Prostate gland (tissue), 2 donors: ENCODE data around the gene APOM. TPM values are rescaled to one million over a fixed set of nuclear protein-coding genes. Genes with fewer than 3 reads are reported as not detected.

Experiments used
- DNase-seq: peaks from one replicate; pipeline ENCODE4 v3.0.0-alpha.2; 2019; ENCODE audit warnings: low spot score
- H3K27ac ChIP-seq, 2 donors: fragments of 200-600 bp; sonication (generic); 2 replicates each; pipeline ENCODE4 v1.5.1; 2017 to 2019
- H3K27me3 ChIP-seq: fragments of 200-600 bp; sonication (generic); replicated peaks from 2 replicates; pipeline ENCODE4 v1.5.1; 2019; ENCODE audit not compliant: insufficient read depth
- H3K36me3 ChIP-seq, 2 donors: fragments of 200-600 bp; sonication (generic); 1 replicate in 1 of 2; 2 replicates in 1 of 2; pipeline versions ENCODE4 v1.5.1 to v1.8.1; 2017 to 2019
- H3K4me1 ChIP-seq: fragments of 200-600 bp; sonication (generic); replicated peaks from 2 replicates; pipeline ENCODE4 v1.5.1; 2019
- H3K4me3 ChIP-seq, 2 donors: fragments of 200-600 bp; sonication (generic); 2 replicates each; pipeline ENCODE4 v1.5.1; 2017 to 2019
- H3K9me3 ChIP-seq: fragments of 200-600 bp; sonication (generic); 2 replicates; pipeline ENCODE4 v1.5.1; 2017
- POLR2A ChIP-seq: fragments of 450-650 bp; IDR thresholded peaks from one replicate; pipeline ENCODE4 v1.6.1; 2016; ENCODE audit warnings: antibody characterized with exemption, mild to moderate bottlenecking
- POLR2AphosphoS5 ChIP-seq: sonication (generic); formaldehyde crosslinking; IDR thresholded peaks from one replicate; pipeline ENCODE4 v1.6.1; 2017; ENCODE audit warnings: antibody characterized with exemption
- WGBS: methylation state at CpG from one replicate; pipeline ENCODE4 v1.1.5; 2018; 5-methylcytosine and 5-hydroxymethylcytosine counted together
- intact Hi-C: fragments of 100-400 bp; cut with DNase I; formaldehyde crosslinking; loops from one replicate; pipeline ENCODE4 v1.14.2; 2022
- total RNA-seq, 2 donors: library from RNA; depleted of rRNA; stranded (reverse); fragments of >200 nt; gene quantifications; one replicate each; pipeline ENCODE4 v1.1.0, GENCODE V29; 2016
- TF ChIP-seq, protein P1 (sequence below), 4 experiments: fragments of 200-600 bp in 2 of 4; fragments of 450-650 bp in 2 of 4; sonication (generic) in 2 of 4; IDR thresholded peaks; 1 replicate in 3 of 4; 2 replicates in 1 of 4; pipeline ENCODE4 v1.5.1; 2016 to 2019; ENCODE audit warnings: antibody characterized with exemption in 4 of 4, mild to moderate bottlenecking in 2 of 4, moderate library complexity in 2 of 4

APOM gene
- total RNA-seq, 2 donors from 2014 or later: 1.6 to 6.8 TPM

DNA sequence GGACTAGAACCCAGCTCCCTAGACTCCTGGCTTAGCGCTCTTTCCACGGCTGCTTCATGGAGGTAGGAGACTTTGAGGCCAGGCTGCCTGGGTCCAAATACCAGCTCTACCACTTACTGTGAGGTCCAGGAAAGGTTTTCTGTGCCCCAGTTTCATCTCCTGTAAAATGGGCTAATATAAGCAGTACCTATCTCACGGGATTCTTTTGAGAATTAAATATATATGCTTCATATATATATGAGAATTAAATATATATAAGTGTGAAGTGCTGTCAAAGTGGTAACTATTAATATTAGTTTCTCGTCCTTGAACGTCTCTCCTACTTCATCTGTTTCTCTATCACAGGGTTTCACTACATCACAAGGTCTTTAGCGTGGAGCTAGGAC is 35.4 kb downstream of the APOM start:
- Histone ChIP-seq H3K9me3 (no peaks in the 10 kb centered on the region), H3K4me3 (no peak overlapping the region), H3K36me3 (peaks cover 15 to 20% of the 10 kb centered on the region in 2 donors), H3K27ac (no peak overlapping the region), H3K4me1 (no peaks in the 10 kb centered on the region), H3K27me3 (no peaks in the 10 kb centered on the region)
- TF ChIP-seq, protein P1, sequence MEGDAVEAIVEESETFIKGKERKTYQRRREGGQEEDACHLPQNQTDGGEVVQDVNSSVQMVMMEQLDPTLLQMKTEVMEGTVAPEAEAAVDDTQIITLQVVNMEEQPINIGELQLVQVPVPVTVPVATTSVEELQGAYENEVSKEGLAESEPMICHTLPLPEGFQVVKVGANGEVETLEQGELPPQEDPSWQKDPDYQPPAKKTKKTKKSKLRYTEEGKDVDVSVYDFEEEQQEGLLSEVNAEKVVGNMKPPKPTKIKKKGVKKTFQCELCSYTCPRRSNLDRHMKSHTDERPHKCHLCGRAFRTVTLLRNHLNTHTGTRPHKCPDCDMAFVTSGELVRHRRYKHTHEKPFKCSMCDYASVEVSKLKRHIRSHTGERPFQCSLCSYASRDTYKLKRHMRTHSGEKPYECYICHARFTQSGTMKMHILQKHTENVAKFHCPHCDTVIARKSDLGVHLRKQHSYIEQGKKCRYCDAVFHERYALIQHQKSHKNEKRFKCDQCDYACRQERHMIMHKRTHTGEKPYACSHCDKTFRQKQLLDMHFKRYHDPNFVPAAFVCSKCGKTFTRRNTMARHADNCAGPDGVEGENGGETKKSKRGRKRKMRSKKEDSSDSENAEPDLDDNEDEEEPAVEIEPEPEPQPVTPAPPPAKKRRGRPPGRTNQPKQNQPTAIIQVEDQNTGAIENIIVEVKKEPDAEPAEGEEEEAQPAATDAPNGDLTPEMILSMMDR (IDR thresholded peaks at IDR 0.05): no peak
- no peak for TF ChIP-seq POLR2AphosphoS5
- TF ChIP-seq POLR2A: no peak
- 87% methylated on average over 6 of the region's 6 CpGs for WGBS
- DNase-seq: no peak
- intact Hi-C loops: no loop called here

DNA sequence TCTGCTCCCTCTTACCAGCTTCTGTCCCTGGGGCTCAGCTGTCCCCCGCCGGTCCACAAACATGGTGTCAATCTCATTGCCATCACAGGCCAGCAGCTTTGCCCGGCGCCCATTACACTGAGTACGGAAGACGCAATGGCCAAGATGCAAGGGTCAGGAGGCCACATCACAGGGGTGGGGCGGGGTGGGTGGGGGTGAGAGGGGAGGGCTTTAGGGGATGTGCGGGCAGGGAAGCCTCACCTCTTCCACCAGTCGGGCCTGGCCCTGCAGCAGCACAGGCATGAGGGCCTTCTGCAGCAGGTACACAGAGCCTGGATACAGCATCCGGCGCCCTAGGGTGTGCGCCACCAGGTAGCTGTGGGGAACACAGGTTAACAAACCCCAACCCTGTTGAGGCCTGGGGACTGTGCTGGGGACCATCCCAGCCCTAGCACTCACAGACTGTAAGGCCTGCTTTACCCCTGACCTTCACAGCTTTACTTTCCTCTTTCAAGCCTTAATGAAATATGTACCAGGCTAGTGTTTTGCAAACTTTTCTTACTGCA is 35.9 kb downstream of the APOM start:
- Histone ChIP-seq H3K4me3 (no peak overlapping the region), H3K27me3 (no peaks in the 10 kb centered on the region), H3K36me3 (peaks cover 15 to 20% of the 10 kb centered on the region in 2 donors), H3K4me1 (no peaks in the 10 kb centered on the region), H3K9me3 (no peaks in the 10 kb centered on the region), H3K27ac (no peak overlapping the region)
- WGBS: 94% methylated on average over 12 of the region's 12 CpGs
- no peak for DNase-seq
- TF ChIP-seq POLR2A: no peak
- TF ChIP-seq, protein P1 (IDR thresholded peaks at IDR 0.05): no peak
- TF ChIP-seq POLR2AphosphoS5: no peak
- intact Hi-C loops: no loop called here

DNA sequence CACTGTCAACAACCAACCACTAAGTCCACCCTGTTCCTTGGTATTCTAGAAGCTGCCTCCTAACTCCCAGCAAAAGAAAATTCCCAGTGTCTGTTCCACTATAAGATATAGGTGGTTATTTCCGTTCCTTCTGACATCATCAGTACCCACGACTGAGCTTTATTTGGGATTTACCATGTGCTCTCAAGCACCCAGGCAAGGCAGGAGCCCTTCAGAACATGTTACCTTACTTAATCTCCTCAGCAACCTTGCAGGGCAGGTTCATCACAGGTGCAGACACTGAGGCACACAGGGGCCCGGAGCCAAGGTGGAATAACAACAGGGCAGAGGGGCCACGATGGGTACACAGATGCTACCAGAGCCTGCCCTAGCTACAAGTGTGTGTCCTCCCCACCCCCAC is 36.7 kb downstream of the APOM start:
- Histone ChIP-seq H3K27me3 (no peaks in the 10 kb centered on the region), H3K4me3 (no peak overlapping the region), H3K27ac (no peak overlapping the region), H3K9me3 (no peaks in the 10 kb centered on the region), H3K36me3 (peaks cover 15% of the 10 kb centered on the region in 2 donors), H3K4me1 (no peaks in the 10 kb centered on the region)
- no peak for TF ChIP-seq POLR2AphosphoS5
- intact Hi-C loops: no loop called here
- no peak for DNase-seq
- WGBS: 76% methylated on average over 4 of the region's 4 CpGs

DNA sequence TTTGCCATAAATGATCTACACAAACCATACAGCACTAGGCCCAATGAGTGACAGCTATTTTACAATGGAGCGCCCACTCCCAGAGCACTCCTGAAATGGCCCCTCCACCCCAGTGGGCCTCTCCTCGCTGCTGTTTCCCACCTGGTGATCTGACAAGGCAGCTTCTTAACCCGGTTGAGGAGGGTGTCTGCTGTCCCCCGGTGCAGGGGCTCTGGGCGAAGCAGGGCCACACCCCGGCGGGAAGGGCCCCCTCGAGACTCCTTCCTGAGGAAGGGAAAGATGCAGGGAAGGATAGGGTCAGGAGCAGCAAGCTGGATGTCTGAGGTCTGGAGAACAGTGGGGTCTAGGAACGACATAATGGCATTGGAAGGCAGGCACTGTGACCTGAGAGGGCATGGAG is 37.2 kb downstream of the APOM start:
- WGBS: 83% methylated on average over 9 of the region's 9 CpGs
- peaks cover 10 to 15% of the 10 kb centered on the region in 2 donors for H3K36me3 ChIP-seq
- H3K4me1 ChIP-seq: no peaks in the 10 kb centered on the region
- H3K27ac ChIP-seq: no peak overlapping the region
- intact Hi-C loops: no loop called here
- TF ChIP-seq POLR2AphosphoS5 (no peak), POLR2A (no peak)
- TF ChIP-seq, protein P1 (IDR thresholded peaks at IDR 0.05): no peak
- H3K9me3 ChIP-seq: no peaks in the 10 kb centered on the region
- no peaks in the 10 kb centered on the region for H3K27me3 ChIP-seq
- no peak for DNase-seq
- H3K4me3 ChIP-seq: no peak overlapping the region

DNA sequence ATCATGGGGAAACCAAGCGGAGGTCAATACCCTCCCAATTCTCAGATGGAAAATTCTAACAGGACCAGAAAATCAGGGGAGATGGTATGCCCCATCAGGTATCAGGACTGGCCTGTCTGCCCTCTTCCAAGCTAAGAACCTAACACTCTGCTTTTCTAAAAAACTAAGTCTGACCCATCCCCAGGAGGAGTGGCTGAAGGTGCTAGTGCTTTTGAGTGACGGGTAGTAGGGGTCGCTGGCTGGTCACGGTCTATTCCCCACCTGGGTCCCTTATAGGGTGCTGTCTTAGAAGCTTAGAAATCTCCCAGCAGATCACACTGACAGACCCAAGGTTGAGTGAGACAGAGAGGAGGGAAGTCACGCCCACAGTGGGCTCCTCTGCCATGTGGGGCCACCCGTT is 37.8 kb downstream of the APOM start:
- no peaks in the 10 kb centered on the region for H3K27me3 ChIP-seq
- no peak for DNase-seq
- TF ChIP-seq, protein P1 (IDR thresholded peaks at IDR 0.05): no peak
- TF ChIP-seq POLR2A (no peak), POLR2AphosphoS5 (no peak)
- no peaks in the 10 kb centered on the region for H3K4me1 ChIP-seq
- WGBS: 87% methylated on average over 6 of the region's 6 CpGs
- H3K36me3 ChIP-seq: peaks cover 3 to 15% of the 10 kb centered on the region in 2 donors
- H3K9me3 ChIP-seq: no peaks in the 10 kb centered on the region
- no peak overlapping the region for H3K4me3 ChIP-seq
- intact Hi-C loops: no loop called here
- H3K27ac ChIP-seq: no peak overlapping the region
